ENCODE data around the gene PIEZO2. TPM values are rescaled to one million over a fixed set of nuclear protein-coding genes. Genes with fewer than 3 reads are reported as not detected.

Gene PIEZO2
- total RNA-seq, 2 experiments from 2014 or later, result not detected

- H3K36me3 Mint-ChIP-seq (ENCODE audit: low read depth), result no peaks in the 10 kb centered on the region
- ChIA-PET CTCF (no interaction called here), POLR2A (no interaction called here)
- ATAC-seq, result no peak
- DNase-seq, result no peak
- H3K4me1 Mint-ChIP-seq, result no peaks in the 10 kb centered on the region
- H3K9me3 Mint-ChIP-seq (ENCODE audit: low read depth), result no peaks in the 10 kb centered on the region
- no peak overlapping the region for H3K27ac Mint-ChIP-seq
- peaks cover 11% of the 10 kb centered on the region for H3K27me3 Mint-ChIP-seq
- intact Hi-C loops (cut with DNase I, micrococcal nuclease), result no loop called here
- H3K4me3 Mint-ChIP-seq, result no peak overlapping the region
Measured at GRCh38 chr18:10895976-10896375, 253.4 kb downstream of the PIEZO2 start.

DNA sequence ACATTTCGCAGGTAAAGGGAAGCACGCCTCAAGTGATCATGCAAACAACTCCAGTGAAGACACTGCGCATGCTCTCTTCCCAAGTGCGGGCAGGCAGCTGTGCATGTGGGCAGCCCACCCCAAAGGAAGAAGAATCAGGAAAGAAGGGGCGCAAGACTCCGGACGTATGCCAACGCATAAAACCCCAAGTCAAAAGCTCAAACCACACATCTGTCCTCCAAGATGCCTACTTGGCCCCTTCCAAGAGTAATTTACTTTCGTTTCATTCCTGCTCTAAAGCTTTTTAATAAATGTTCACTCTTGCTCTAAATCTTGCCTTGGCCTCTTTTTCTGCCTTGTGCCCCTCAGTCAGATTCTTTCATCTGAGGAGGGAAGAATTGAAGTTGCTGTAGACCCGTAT lies 254.9 kb downstream of the PIEZO2 start:
- POLR2A ChIA-PET, result no interaction called here

DNA sequence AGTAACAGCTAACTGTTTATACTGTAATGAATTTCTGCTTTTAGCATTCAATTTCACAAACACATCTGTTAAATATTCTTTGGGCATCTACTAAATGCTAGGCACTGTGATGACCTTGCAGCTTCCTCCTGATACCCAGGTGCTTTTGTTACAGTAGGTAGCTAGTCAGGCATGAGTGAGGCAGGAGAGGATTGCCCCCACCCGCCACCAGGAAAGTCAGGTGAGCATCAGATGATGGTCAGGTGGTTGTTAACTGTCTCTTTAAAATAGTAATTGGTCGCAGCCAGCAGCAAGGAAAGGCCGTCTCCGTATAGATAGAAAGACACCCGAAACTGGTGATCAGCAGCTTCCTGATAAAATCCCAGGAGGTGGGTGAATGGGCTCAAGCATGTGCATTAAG lies 255.6 kb downstream of the PIEZO2 start:
- no peaks in the 10 kb centered on the region for H3K9me3 Mint-ChIP-seq (ENCODE audit: low read depth)
- intact Hi-C loops (cut with DNase I, micrococcal nuclease), result no loop called here
- H3K36me3 Mint-ChIP-seq (ENCODE audit: low read depth), result no peaks in the 10 kb centered on the region
- no peak overlapping the region for H3K4me3 Mint-ChIP-seq
- no peak overlapping the region for H3K27ac Mint-ChIP-seq
- ChIA-PET CTCF (interaction anchor here (1.3 kb wide), 1 partner anchor 15 kb away, joined by 3 read pairs; no protein-coding TSS in a partner anchor), POLR2A (no interaction called here)
- DNase-seq (no peak), ATAC-seq (no peak)
- peaks cover 14% of the 10 kb centered on the region for H3K27me3 Mint-ChIP-seq
- no peaks in the 10 kb centered on the region for H3K4me1 Mint-ChIP-seq

More for the DNA sequence above, 254.9 kb downstream of the PIEZO2 start:
- intact Hi-C loops (cut with DNase I, micrococcal nuclease), result no loop called here
- peaks cover 12% of the 10 kb centered on the region for H3K27me3 Mint-ChIP-seq
- ATAC-seq (no peak), DNase-seq (no peak)
- no peak overlapping the region for H3K4me3 Mint-ChIP-seq
- CTCF ChIA-PET, result interaction anchor here (0.8 to 1.3 kb wide), 2 partner anchors 14 to 220 kb away, joined by 3 to 5 read pairs; no protein-coding TSS in a partner anchor
- H3K9me3 Mint-ChIP-seq (ENCODE audit: low read depth), result no peaks in the 10 kb centered on the region
- H3K27ac Mint-ChIP-seq, result no peak overlapping the region
- H3K4me1 Mint-ChIP-seq, result no peaks in the 10 kb centered on the region
- H3K36me3 Mint-ChIP-seq (ENCODE audit: low read depth), result no peaks in the 10 kb centered on the region

- ATAC-seq (no peak), DNase-seq (no peak)
- ChIA-PET POLR2A (no interaction called here), CTCF (interaction anchor here (1.1 to 1.3 kb wide), 2 partner anchors 10 to 15 kb away, joined by 3 read pairs; no protein-coding TSS in a partner anchor)
- no peaks in the 10 kb centered on the region for H3K4me1 Mint-ChIP-seq
- H3K9me3 Mint-ChIP-seq (ENCODE audit: low read depth), result no peaks in the 10 kb centered on the region
- H3K27me3 Mint-ChIP-seq, result peaks cover 20% of the 10 kb centered on the region
- intact Hi-C loops (cut with DNase I, micrococcal nuclease), result no loop called here
- no peak overlapping the region for H3K4me3 Mint-ChIP-seq
- no peaks in the 10 kb centered on the region for H3K36me3 Mint-ChIP-seq (ENCODE audit: low read depth)
- no peak overlapping the region for H3K27ac Mint-ChIP-seq
Measured at GRCh38 chr18:10893196-10893595, 256.2 kb downstream of the PIEZO2 start.

GRCh38 chr18:10892786-10893185 lies 256.6 kb downstream of the PIEZO2 start:
- POLR2A ChIA-PET, result no interaction called here
- no peaks in the 10 kb centered on the region for H3K4me1 Mint-ChIP-seq
- H3K27ac Mint-ChIP-seq, result no peak overlapping the region
- no peaks in the 10 kb centered on the region for H3K9me3 Mint-ChIP-seq (ENCODE audit: low read depth)
- H3K36me3 Mint-ChIP-seq (ENCODE audit: low read depth), result no peaks in the 10 kb centered on the region
- DNase-seq (no peak), ATAC-seq (no peak)
- H3K27me3 Mint-ChIP-seq, result peaks cover 21% of the 10 kb centered on the region
- H3K4me3 Mint-ChIP-seq, result no peak overlapping the region
- CTCF ChIA-PET, result interaction anchor here (1.1 kb wide), 1 partner anchor 10 kb away, joined by 3 read pairs; no protein-coding TSS in a partner anchor
- intact Hi-C loops (cut with DNase I, micrococcal nuclease), result no loop called here

DNA sequence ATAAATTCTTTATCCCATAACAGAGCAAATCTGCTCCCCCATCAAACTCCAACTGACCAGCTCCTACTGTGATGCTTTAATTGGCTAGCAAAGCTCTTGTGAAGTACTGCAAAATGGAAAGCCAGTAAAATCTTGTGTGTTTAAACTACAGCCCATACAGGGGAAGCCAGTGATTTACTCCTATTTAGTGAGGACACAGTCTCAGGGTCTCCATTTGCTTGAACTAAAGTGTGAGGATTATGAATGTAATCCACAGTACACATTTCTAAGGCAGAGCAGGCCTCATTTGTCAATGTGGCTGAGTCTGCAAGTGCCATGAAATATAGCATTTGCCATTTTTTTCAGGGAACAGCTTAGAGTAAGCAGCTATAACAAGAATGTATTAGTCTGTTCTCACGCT lies 259.3 kb downstream of the PIEZO2 start:
- Mint-ChIP-seq H3K4me1 (no peaks in the 10 kb centered on the region), H3K36me3 (ENCODE audit: low read depth) (no peaks in the 10 kb centered on the region), H3K27me3 (peaks cover 19% of the 10 kb centered on the region), H3K9me3 (ENCODE audit: low read depth) (no peaks in the 10 kb centered on the region), H3K27ac (no peak overlapping the region), H3K4me3 (no peak overlapping the region)
- intact Hi-C loops (cut with DNase I, micrococcal nuclease), result no loop called here
- CTCF ChIA-PET, result interaction anchor here (0.8 kb wide), 1 partner anchor 806 kb away, joined by 3 read pairs; no protein-coding TSS in a partner anchor
- ATAC-seq (no peak), DNase-seq (no peak)
- POLR2A ChIA-PET, result no interaction called here

DNA sequence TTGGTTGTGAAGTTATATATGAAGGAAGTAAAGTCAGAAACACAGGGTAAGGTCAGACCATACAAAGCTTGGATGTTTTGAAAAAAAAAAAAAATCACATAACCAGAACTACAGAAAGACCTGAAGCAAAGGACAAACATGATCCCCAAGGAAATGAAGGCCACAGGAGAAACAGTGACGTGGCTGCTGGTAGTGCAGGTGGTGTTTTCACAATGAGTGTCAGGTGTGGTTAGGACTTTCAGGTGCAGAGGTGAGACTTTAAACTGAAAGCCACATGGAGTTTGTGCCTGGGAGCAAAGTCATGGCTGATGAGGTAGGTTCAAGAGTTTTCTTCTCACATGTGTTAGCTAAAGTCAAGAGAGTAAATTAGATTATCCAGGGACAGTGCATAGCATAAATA lies 270.7 kb downstream of the PIEZO2 start:
- H3K4me1 Mint-ChIP-seq, result no peaks in the 10 kb centered on the region
- H3K27ac Mint-ChIP-seq, result no peak overlapping the region
- DNase-seq, result no peak
- H3K9me3 Mint-ChIP-seq (ENCODE audit: low read depth), result no peaks in the 10 kb centered on the region
- ChIA-PET POLR2A (no interaction called here), CTCF (no interaction called here)
- H3K4me3 Mint-ChIP-seq, result no peak overlapping the region
- ATAC-seq, result no peak
- intact Hi-C loops (cut with DNase I, micrococcal nuclease), result loop anchor here in 1 of 2 experiments (10.0 kb wide), 1 partner anchor 64 kb away; no protein-coding TSS in a partner anchor
- peaks cover 2% of the 10 kb centered on the region for H3K27me3 Mint-ChIP-seq
- no peaks in the 10 kb centered on the region for H3K36me3 Mint-ChIP-seq (ENCODE audit: low read depth)

DNA sequence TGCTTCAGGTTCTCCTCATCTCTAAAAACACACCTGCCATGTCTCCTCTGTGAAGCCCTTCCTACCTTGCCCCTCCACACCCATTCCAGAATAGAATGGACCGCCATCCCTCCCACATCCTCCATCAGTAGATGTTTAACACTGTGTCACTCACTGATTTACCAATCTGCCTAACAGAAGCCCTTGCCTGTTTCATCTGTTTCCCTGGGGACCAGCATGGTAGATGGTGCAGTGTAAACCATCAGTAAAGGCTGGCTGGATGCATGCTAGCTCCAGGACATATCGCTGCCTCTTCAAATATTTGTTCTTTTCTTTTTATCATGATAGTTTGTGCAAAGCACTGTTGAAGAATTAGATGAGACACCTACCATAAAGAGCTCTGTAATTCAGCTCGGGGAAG lies 271.4 kb downstream of the PIEZO2 start:
- POLR2A ChIA-PET, result no interaction called here
- Mint-ChIP-seq H3K36me3 (ENCODE audit: low read depth) (no peaks in the 10 kb centered on the region), H3K27ac (no peak overlapping the region), H3K4me3 (no peak overlapping the region), H3K4me1 (no peaks in the 10 kb centered on the region), H3K27me3 (peaks cover 2% of the 10 kb centered on the region), H3K9me3 (ENCODE audit: low read depth) (no peaks in the 10 kb centered on the region)
- intact Hi-C loops (cut with DNase I, micrococcal nuclease), result loop anchor here in 1 of 2 experiments (10.0 kb wide), 1 partner anchor 63 kb away; no protein-coding TSS in a partner anchor
- CTCF ChIA-PET, result no interaction called here
- DNase-seq (no peak), ATAC-seq (no peak)

GRCh38 chr18:10875811-10876210 lies 273.6 kb downstream of the PIEZO2 start:
- H3K4me3 Mint-ChIP-seq, result no peak overlapping the region
- DNase-seq (no peak), ATAC-seq (no peak)
- H3K9me3 Mint-ChIP-seq (ENCODE audit: low read depth), result no peaks in the 10 kb centered on the region
- intact Hi-C loops (cut with DNase I, micrococcal nuclease), result loop anchor here in 1 of 2 experiments (10.0 kb wide), 1 partner anchor 61 kb away; no protein-coding TSS in a partner anchor
- CTCF ChIA-PET, result interaction anchor here (0.6 kb wide), 1 partner anchor 140 kb away, joined by 3 read pairs; no protein-coding TSS in a partner anchor
- no peak overlapping the region for H3K27ac Mint-ChIP-seq
- H3K27me3 Mint-ChIP-seq, result peaks cover 2% of the 10 kb centered on the region
- POLR2A ChIA-PET, result no interaction called here
- no peaks in the 10 kb centered on the region for H3K36me3 Mint-ChIP-seq (ENCODE audit: low read depth)
- H3K4me1 Mint-ChIP-seq, result no peaks in the 10 kb centered on the region

DNA sequence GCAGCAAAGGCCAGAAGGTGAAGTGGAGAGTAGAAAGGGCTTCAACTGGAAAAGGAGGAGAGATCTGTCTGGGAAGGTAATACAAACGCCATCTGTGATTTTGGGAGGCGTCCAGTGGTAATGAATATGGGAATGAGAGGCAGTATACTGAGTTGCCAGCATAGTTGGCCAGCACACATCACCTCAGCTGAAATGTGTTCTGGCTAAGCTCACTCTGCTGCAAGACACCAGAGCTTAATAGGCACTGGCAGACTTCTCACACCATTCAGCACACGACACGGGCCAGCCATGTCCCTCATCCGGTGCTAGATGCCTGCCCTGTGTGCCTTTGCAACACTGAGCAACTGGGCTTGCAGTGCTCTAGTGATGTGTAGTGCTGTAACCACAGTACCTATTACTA lies 277.1 kb downstream of the PIEZO2 start:
- no peaks in the 10 kb centered on the region for H3K9me3 Mint-ChIP-seq (ENCODE audit: low read depth)
- H3K36me3 Mint-ChIP-seq (ENCODE audit: low read depth), result no peaks in the 10 kb centered on the region
- H3K4me3 Mint-ChIP-seq, result no peak overlapping the region
- no peaks in the 10 kb centered on the region for H3K4me1 Mint-ChIP-seq
- ChIA-PET POLR2A (no interaction called here), CTCF (no interaction called here)
- H3K27me3 Mint-ChIP-seq, result no peaks in the 10 kb centered on the region
- ATAC-seq (no peak), DNase-seq (no peak)
- intact Hi-C loops (cut with DNase I, micrococcal nuclease), result loop anchor here in 1 of 2 experiments (10.0 kb wide), 1 partner anchor 58 kb away; no protein-coding TSS in a partner anchor
- no peak overlapping the region for H3K27ac Mint-ChIP-seq

- POLR2A ChIA-PET, result no interaction called here
- ATAC-seq (no peak), DNase-seq (no peak)
- no peaks in the 10 kb centered on the region for H3K4me1 Mint-ChIP-seq
- H3K27me3 Mint-ChIP-seq, result peaks cover 3% of the 10 kb centered on the region
- peaks cover 5% of the 10 kb centered on the region for H3K9me3 Mint-ChIP-seq (ENCODE audit: low read depth)
- H3K27ac Mint-ChIP-seq, result no peak overlapping the region
- intact Hi-C loops (cut with DNase I, micrococcal nuclease), result no loop called here
- H3K36me3 Mint-ChIP-seq (ENCODE audit: low read depth), result no peaks in the 10 kb centered on the region
- CTCF ChIA-PET, result no interaction called here
- H3K4me3 Mint-ChIP-seq, result no peak overlapping the region
Measured at GRCh38 chr18:10864722-10865121, 284.6 kb downstream of the PIEZO2 start.

GRCh38 chr18:10863026-10863425 lies 286.3 kb downstream of the PIEZO2 start:
- CTCF ChIA-PET, result no interaction called here
- intact Hi-C loops (cut with DNase I, micrococcal nuclease), result no loop called here
- no peaks in the 10 kb centered on the region for H3K36me3 Mint-ChIP-seq (ENCODE audit: low read depth)
- ATAC-seq (no peak), DNase-seq (no peak)
- no peaks in the 10 kb centered on the region for H3K4me1 Mint-ChIP-seq
- H3K27ac Mint-ChIP-seq, result no peak overlapping the region
- POLR2A ChIA-PET, result no interaction called here
- no peak overlapping the region for H3K4me3 Mint-ChIP-seq
- peaks cover 5% of the 10 kb centered on the region for H3K9me3 Mint-ChIP-seq (ENCODE audit: low read depth)
- peaks cover 6% of the 10 kb centered on the region for H3K27me3 Mint-ChIP-seq

Measured in activated CD4-positive, alpha-beta T cell treated with anti-CD3 and anti-CD28 coated beads for 36 hours (primary cell).